Activated CD8-positive, alpha-beta memory T cell treated with anti-CD3 and anti-CD28 coated beads, Interleukin-2, amount 50 U/mL, for 48 hours (primary cell): ENCODE results near the gene CRYAB.

Source experiments
- DNase-seq: peaks from one replicate; pipeline ENCODE4 v3.0.0-alpha.2; 2020

Gene CRYAB

GRCh38 chr11:111911563-111912401, at the start of gene CRYAB:
TSS of gene CRYAB (minus strand) at chr11:111911770. CDS start at chr11:111911724, 46 bp downstream.
- no peak for DNase-seq

GRCh38 chr11:111960916-111961315, 49.3 kb upstream of the CRYAB start:
- DNase-seq: no peak

GRCh38 chr11:111957663-111958444, 46.3 kb upstream of the CRYAB start:
- no peak for DNase-seq

GRCh38 chr11:111954154-111954553, 42.6 kb upstream of the CRYAB start:
- no peak for DNase-seq

- DNase-seq: no peak
Observed at GRCh38 chr11:111951565-111951964, 40.0 kb upstream of the CRYAB start.

- DNase-seq: no peak
Observed at GRCh38 chr11:111949519-111950426, 38.2 kb upstream of the CRYAB start.

- DNase-seq: no peak
Observed at GRCh38 chr11:111947143-111947542, 35.6 kb upstream of the CRYAB start.

GRCh38 chr11:111946499-111946898, 34.9 kb upstream of the CRYAB start:
- DNase-seq: no peak

GRCh38 chr11:111945198-111945597, 33.6 kb upstream of the CRYAB start:
- no peak for DNase-seq

GRCh38 chr11:111944651-111945051, 33.1 kb upstream of the CRYAB start:
- no peak for DNase-seq

- no peak for DNase-seq
Observed at GRCh38 chr11:111944139-111944538, 32.6 kb upstream of the CRYAB start.

- DNase-seq: no peak
Observed at GRCh38 chr11:111942829-111943228, 31.3 kb upstream of the CRYAB start.

- DNase-seq: no peak
Observed at GRCh38 chr11:111941963-111942362, 30.4 kb upstream of the CRYAB start.

GRCh38 chr11:111939836-111940604, 28.4 kb upstream of the CRYAB start:
- DNase-seq: no peak

- DNase-seq: peak; percentile 65
Observed at GRCh38 chr11:111938687-111939160, 27.2 kb upstream of the CRYAB start.

GRCh38 chr11:111937844-111938243, 26.3 kb upstream of the CRYAB start:
- DNase-seq: peak; percentile 59

- DNase-seq: peak; percentile 70
Observed at GRCh38 chr11:111937461-111937769, 25.8 kb upstream of the CRYAB start.

- peak; percentile 46 for DNase-seq
Observed at GRCh38 chr11:111936040-111936540, 24.5 kb upstream of the CRYAB start.

- peak; percentile 49 for DNase-seq
Observed at GRCh38 chr11:111935317-111936039, 23.9 kb upstream of the CRYAB start.

GRCh38 chr11:111934306-111934705, 22.7 kb upstream of the CRYAB start:
- DNase-seq: peak; percentile 37

GRCh38 chr11:111933872-111934271, 22.3 kb upstream of the CRYAB start:
- no peak for DNase-seq
